Dedifferentiated amniotic fluid mesenchymal stem cell (primary cell): ENCODE measurements around the gene ALG9.
A peak's percentile ranks its signal among the peaks of the same experiment; 100 is the strongest.

ENCODE experiments used
- DNase-seq: peaks from one replicate; pipeline ENCODE4 v3.0.0-alpha.2; 2016; ENCODE audit errors: extremely low spot score

The ALG9 gene

GRCh38 chr11:111879637-111879960 is 8.2 kb upstream of the ALG9 start:
- DNase-seq = no peak

GRCh38 chr11:111878849-111879636 is 7.7 kb upstream of the ALG9 start, which contains the start of the genes CFAP68 and FDXACB1:
Gene CFAP68 (plus strand): TSS chr11:111879541. CDS start chr11:111879561, 20 bp downstream.
Gene FDXACB1 (minus strand): TSS chr11:111879165. CDS start chr11:111879132, 33 bp downstream.
- DNase-seq = peak; percentile 98

GRCh38 chr11:111878385-111878848 is 7.0 kb upstream of the ALG9 start:
- no peak for DNase-seq

- DNase-seq = no peak
These were observed 346 bp upstream of the ALG9 start for GRCh38 chr11:111871693-111872161.

- DNase-seq = no peak
These were observed 877 bp downstream of the ALG9 start for GRCh38 chr11:111870522-111870885.

- DNase-seq = no peak
These were observed 1.3 kb downstream of the ALG9 start for GRCh38 chr11:111870113-111870512.

- no peak for DNase-seq
These were observed 11.1 kb downstream of the ALG9 start for GRCh38 chr11:111860257-111860656.

GRCh38 chr11:111855506-111855905 is 15.9 kb downstream of the ALG9 start:
- DNase-seq = no peak

GRCh38 chr11:111852103-111852502 is 19.3 kb downstream of the ALG9 start:
- no peak for DNase-seq

- peak; percentile 53 for DNase-seq
These were observed 19.7 kb downstream of the ALG9 start for GRCh38 chr11:111851636-111852035.

- no peak for DNase-seq
These were observed 20.3 kb downstream of the ALG9 start for GRCh38 chr11:111851067-111851466.

GRCh38 chr11:111849631-111850030 is 21.8 kb downstream of the ALG9 start:
- no peak for DNase-seq

GRCh38 chr11:111846636-111847035 is 24.7 kb downstream of the ALG9 start:
- peak; percentile 51 for DNase-seq

- no peak for DNase-seq
These were observed 25.3 kb downstream of the ALG9 start for GRCh38 chr11:111846063-111846462.

GRCh38 chr11:111845276-111846028 is 25.9 kb downstream of the ALG9 start:
- no peak for DNase-seq

- DNase-seq = no peak
These were observed 27.7 kb downstream of the ALG9 start for GRCh38 chr11:111843661-111844060.

- DNase-seq = peak; percentile 91
These were observed 29.9 kb downstream of the ALG9 start for GRCh38 chr11:111841370-111842053.

GRCh38 chr11:111840143-111840542 is 31.2 kb downstream of the ALG9 start:
- DNase-seq = no peak

- DNase-seq = no peak
These were observed 33.3 kb downstream of the ALG9 start for GRCh38 chr11:111838054-111838453.

GRCh38 chr11:111837366-111837891 is 34.0 kb downstream of the ALG9 start:
- DNase-seq = no peak

- DNase-seq = no peak
These were observed 34.7 kb downstream of the ALG9 start for GRCh38 chr11:111836721-111837120.

- no peak for DNase-seq
These were observed 35.2 kb downstream of the ALG9 start for GRCh38 chr11:111836162-111836561.
